Nucleus accumbens (tissue), 56 donors: ENCODE measurements around the gene HNRNPH2.

ENCODE experiments used
- DNase-seq, 56 donors: peaks; one replicate each; lab custom pipeline; 2025; lab: John Stamatoyannopoulos, UW

HNRNPH2 gene

DNA sequence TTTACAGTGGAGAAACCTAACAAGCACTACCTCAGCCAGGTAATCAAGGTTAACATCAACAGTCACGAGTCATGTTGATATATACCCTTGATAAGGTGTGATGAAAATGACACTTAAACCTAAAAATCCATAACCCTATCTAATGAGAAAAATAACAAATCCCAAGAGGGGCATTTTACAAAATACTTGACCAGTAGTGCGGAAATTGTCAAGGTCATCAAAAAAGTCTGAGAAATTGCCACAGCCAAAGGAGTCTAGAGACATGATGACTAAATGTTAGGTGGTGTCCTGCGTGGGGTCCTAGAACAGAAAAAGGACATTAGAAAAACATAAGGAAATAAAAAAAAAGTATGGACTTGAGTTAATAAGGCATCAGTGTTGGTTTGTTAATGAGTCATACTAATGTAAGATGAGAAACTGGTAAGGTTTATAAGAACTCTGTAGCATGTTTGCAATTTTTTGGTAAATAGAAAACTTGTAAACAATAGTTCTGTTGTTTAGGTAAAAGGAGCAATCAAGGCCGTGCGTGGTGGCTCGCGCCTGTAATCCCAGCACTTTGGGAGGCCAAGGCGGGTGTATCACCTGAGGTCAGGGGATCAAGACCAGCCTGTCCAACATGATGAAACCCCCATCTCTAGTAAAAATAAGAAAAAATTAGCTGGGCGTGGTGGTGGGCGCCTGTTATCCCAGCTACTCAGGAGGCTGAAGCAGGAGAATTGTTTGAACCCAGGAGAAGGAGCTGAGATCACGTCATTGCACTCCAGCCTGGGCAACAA, 14.3 kb upstream of the HNRNPH2 start:
- no peak for DNase-seq

DNA sequence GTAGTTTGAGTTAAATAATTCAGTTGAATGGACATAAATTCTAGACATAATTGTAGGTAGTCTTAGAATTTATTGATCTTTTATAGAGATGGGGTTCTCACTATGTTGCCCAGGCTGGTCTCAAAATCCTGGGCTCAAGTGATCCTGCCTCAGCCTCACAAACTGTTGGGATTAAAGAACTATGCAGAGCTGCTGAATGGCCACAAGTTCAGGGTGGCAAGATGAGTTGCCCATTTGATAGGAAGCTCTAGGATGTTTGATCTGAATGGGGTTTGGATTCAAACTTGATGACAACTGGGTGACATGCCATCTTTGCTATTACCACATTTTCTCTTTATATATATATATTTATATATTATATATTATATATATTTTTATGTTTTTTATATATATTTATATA, 13.7 kb upstream of the HNRNPH2 start:
- DNase-seq, result no peak

DNA sequence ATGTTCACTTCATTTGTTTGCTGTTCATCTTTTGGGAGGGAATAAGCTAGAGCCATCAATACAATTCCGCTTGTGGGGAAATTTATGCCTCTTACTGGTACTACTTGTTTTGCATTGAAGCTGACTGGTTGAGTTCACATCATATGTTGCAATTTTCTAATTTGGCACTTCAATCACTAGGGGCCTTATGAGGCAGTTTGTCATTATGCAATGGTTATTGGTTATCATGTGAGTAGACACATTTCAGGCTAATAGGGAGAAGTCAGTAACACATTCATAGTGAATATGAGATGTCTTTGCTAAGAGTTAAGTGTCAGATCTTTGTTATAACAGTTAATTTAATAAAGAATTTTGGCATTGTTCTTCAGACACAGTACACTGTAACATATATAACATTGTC, 12.2 kb upstream of the HNRNPH2 start:
- no peak for DNase-seq

DNA sequence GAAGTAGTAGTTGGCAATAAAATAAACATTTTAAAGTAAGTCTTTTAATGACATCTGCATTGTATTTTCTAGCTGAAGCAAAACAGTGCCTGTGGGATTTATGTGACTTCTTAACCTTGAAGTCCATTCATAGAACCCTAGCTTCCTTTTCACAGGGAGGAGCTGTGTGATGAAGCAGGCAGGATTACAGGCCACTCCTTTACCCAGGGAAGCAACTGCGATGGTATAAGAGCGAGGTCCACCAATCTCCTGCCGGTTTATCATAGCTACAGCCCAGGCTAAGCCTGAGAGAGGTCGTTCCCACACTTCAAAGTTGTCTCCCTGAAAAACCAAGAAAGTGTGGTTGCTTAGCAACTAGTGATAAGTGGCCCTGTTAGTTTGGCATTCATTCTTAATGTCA, 10.2 kb upstream of the HNRNPH2 start:
- no peak for DNase-seq

GRCh38 chrX:101398694-101399093, 9.3 kb upstream of the HNRNPH2 start:
- DNase-seq, result no peak

GRCh38 chrX:101399825-101400224, 8.2 kb upstream of the HNRNPH2 start:
- no peak for DNase-seq

DNA sequence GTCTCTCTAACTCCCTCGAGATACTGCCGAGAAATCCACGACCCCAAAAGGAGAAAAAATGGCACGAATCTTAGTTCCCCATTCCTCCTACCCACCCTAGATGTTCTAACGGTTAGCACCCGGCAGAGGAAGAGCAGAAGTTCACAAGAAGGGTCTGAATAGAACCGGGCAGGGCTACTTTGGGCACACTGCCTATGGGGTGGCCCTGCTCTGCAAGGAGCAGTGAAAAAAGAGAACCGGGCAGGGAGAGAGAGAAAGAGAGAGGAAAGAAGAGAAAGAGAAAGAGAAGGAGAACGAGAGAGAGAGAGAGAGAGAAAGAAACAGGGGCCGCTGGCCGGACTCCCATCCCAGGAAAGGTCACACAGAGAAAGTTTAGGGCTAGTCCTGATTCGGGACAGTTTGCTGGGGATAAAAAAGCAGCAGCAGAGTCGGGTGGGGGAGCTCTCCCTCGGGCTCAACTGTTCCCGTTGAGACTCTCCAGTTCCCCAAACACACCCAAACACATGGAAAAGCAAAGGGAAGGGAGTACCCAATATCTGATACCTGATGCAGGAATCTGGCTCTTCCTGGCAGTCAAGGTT, 765 bp upstream of the HNRNPH2 start:
- peak in 5 of 56 donors; percentile 29 to 44 (median 34) for DNase-seq

DNA sequence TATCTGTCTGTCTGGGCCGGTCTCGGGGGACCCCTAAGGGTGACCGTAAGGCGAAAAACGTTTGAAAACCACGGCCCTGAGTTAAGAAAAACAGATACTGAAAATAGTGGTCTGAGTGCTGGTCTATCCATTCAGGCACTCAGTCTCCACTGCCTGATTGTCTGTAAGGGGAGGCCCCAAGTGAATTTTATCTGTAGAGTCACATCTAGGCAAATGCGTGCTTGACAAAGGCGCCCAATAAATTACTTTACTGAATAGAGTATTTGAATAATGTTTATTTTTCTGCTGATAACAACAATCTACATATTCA, 465 bp downstream of the HNRNPH2 start:
- DNase-seq, result no peak

GRCh38 chrX:101409043-101409442, 1.0 kb downstream of the HNRNPH2 start:
- no peak for DNase-seq

GRCh38 chrX:101410461-101410860, 2.4 kb downstream of the HNRNPH2 start:
- no peak for DNase-seq

DNA sequence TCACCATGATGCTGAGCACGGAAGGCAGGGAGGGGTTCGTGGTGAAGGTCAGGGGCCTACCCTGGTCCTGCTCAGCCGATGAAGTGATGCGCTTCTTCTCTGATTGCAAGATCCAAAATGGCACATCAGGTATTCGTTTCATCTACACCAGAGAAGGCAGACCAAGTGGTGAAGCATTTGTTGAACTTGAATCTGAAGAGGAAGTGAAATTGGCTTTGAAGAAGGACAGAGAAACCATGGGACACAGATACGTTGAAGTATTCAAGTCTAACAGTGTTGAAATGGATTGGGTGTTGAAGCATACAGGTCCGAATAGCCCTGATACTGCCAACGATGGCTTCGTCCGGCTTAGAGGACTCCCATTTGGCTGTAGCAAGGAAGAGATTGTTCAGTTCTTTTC, 4.0 kb downstream of the HNRNPH2 start:
- DNase-seq, result peak in 1 of 56 donors; percentile 0

DNA sequence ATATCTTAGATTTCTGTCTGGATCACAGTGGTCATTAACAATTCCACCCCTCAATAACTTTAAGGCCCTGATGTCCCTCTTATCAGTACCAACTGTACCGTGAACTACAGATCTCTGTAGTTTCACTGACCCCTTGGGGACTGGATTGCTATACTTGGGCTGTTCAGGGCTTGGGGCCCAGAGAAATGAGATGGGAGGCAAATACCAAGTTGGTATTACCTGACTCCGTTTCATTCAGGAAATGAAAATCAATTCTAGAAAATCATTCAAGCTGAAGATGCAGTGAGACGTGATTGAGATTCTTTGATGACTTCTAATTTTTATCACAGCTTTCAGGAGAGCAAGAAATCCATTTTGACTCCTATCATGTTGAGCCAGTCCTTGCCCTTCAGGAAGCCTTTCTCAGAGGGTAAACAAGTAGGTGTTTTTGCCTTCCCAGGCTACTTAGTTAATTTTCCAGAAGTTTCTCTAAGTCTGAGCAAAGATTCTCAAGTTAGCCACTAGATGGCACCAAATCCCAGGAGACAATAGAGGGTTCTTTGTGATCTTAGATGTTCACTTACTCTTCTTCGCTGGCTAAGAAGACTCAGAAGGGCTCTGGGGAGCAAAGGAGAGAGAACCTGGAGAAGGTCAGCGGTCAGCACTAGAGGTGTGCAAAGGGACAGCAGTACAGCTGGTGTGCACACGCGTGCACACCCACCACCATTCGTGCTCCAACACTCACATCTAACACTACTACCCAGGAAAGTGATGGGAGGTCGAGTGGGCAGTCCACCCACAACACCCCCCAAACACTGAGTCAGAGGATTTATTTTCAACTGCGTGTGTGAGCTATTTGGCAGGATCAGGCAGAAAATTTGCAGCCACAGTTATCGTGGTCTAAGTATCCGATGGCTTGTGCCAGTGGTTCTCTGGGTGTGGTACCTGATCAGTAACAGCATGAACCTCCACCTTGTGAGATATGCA, 7.4 kb downstream of the HNRNPH2 start:
- DNase-seq, result peak in 30 of 56 donors; percentile 0 to 34 (median 6)

DNA sequence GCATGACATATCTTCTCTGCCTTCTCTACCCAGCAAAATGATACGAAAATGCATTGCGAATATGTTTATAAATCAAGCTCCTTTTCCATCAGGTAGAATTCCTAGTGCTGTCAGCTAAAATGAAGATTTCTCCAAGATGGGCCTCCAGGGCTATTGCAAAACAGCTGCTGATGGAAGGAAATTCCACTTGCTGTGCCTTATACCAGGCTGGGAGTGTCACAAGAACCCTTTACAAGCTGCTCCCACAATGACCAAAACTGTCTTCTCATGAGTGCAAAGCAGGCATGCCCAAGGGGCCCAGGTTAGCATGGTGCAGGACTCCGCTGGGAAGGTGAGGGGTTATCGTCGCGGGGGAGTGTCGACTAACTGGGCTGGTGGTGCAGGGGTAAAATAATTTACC, 8.7 kb downstream of the HNRNPH2 start:
- no peak for DNase-seq

DNA sequence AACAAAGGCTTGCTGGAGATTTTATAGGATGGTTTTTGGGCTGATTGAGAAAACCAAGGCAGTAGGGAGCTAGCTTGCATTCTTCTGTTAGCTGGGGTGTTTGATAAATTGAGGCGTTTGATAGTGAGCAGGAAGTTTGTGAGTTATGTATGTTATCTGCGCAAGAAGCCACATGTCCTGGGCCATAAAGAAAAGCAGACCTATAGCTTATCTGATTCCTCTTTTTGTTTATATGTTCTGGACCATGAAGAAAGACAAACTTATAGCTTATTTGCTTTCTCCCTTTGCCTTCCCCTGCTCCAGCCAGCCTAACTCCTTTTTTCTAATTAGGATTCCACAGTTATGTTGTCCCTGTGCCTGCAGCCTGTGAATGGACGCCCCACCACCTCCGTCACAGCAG, 9.2 kb downstream of the HNRNPH2 start:
- peak in 1 of 56 donors; percentile 7 for DNase-seq

DNA sequence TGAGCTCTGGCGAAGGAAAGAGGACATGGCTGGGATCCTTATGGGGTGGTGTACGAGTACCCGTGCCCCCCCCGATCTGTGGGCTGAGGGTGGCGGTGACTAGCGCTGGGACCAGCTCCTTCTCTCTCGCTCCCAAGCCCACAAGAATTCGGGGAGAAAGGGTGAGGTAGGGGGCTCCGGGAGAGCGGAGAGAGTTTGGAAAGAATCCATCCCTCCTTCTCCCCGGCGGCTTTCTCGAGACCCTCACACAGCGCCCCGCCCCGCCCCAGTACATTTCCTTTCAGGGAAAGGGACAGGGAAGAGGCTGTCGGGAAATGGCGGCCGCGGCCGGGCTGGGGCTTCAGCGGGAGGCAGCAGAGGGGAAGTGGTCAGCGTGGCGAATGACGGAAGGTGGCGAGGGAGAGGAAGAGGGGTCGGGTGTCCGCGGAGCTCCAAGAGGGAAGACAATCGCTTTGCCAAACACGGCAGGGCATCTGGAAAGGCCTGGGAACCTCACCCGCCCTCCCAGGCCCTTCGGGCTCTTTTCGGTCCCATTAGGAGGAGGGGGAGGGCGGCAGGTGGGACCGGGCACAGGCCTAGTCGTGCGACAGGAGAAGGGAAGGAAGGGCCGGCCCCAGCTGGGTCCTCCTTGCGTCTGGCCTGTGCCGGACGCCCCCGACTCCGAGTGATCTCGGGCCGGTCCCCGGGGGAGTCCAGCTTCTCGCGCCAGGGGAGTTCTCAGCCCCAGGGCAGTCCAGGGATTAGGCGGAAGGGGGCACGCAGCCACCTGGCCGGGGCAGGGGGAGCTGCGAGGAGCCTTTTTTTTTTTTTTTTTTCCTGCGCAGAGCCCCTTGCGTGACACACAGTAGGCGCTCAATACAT, 10.2 kb downstream of the HNRNPH2 start:
- peak in 54 of 56 donors; percentile 3 to 71 (median 40) for DNase-seq

DNA sequence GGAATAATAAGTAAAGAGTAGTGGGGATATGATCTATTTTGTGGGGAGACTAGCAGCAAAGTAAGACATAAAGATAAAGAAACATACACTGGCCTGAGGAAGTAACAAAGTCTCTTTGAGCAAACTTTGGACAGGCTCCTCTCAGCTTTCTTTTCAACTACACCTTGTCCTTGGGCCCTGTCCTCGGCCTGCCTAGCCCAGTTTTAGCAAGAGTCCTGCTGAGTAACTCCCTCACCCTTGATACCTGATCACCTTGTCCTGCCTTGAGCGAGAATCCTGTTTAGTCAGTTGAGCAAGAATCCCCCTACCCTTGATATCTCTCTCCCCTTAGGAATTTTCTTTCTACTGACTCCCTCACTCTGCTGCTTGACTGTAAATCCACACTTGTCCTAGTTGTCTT, 11.5 kb downstream of the HNRNPH2 start:
- DNase-seq, result no peak

DNA sequence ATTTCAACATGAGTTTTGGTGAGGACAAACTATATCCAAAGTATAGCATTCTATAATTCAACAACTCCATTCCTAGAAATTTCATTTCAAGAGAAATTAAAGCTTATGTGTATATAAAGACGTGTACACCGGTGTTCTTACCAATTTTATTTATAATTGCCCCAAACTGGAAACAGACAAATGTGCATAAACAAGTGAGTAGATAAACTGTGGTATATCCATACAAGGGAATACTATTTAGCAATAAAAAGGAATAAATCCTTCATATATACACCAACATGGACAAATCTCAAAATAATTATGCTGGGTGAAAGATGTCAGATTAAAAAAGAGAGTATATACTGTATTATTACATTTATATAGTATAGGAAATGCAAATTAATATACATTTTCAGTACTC, 19.9 kb downstream of the HNRNPH2 start:
- DNase-seq, result no peak

DNA sequence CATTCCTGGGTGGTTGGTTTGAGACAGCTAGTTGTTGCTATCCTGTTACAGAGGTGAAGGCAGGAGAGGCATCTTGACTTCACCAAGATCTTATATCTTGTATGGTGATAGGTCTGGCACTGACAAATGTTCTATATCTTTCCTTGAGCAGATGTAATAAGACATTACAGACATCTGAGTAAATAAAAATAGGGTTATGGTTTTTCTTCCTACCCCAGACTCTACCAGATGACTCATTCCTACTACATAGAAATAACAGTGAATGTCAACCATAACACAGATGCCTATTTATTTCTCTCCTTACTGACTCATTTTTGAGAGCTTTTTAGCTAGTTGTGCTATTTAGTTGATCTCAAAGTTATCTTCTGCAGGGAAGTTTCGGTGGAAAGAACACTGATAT, 21.9 kb downstream of the HNRNPH2 start:
- DNase-seq, result no peak

GRCh38 chrX:101430457-101431078, 22.5 kb downstream of the HNRNPH2 start:
- no peak for DNase-seq

- DNase-seq, result no peak
Observed at GRCh38 chrX:101442085-101442484, 34.1 kb downstream of the HNRNPH2 start.
